GM19395 (cell line): ENCODE results near the gene FOXF1.

Experiments
- ATAC-seq: cut with Tn5 transposase; IDR thresholded peaks from one replicate; pipeline ENCODE4 v1.9.1; 2021; ENCODE audit warnings: mild to moderate bottlenecking, moderate library complexity; ENCODE audit not compliant: unreplicated experiment

Gene FOXF1

GRCh38 chr16:86492267-86492960, 17.9 kb upstream of the FOXF1 start:
- no peak for ATAC-seq

- no peak for ATAC-seq
Observed at GRCh38 chr16:86492961-86493629, 17.2 kb upstream of the FOXF1 start.

- no peak for ATAC-seq
Observed at GRCh38 chr16:86494039-86494564, 16.2 kb upstream of the FOXF1 start.

GRCh38 chr16:86494565-86495356, 15.6 kb upstream of the FOXF1 start:
- no peak for ATAC-seq

GRCh38 chr16:86495357-86495701, 15.0 kb upstream of the FOXF1 start:
- ATAC-seq, result no peak

- ATAC-seq, result no peak
Observed at GRCh38 chr16:86495756-86496261, 14.5 kb upstream of the FOXF1 start.

- ATAC-seq, result no peak
Observed at GRCh38 chr16:86496262-86496928, 13.9 kb upstream of the FOXF1 start.

GRCh38 chr16:86496929-86497461, 13.3 kb upstream of the FOXF1 start:
- no peak for ATAC-seq

- no peak for ATAC-seq
Observed at GRCh38 chr16:86497551-86498021, 12.7 kb upstream of the FOXF1 start.

GRCh38 chr16:86498155-86498670, 12.1 kb upstream of the FOXF1 start:
- no peak for ATAC-seq

GRCh38 chr16:86498671-86499439, 11.5 kb upstream of the FOXF1 start:
- no peak for ATAC-seq

- ATAC-seq, result no peak
Observed at GRCh38 chr16:86499440-86499786, 10.9 kb upstream of the FOXF1 start.

- no peak for ATAC-seq
Observed at GRCh38 chr16:86499889-86500707, 10.2 kb upstream of the FOXF1 start.

- ATAC-seq, result no peak
Observed at GRCh38 chr16:86500708-86501510, 9.4 kb upstream of the FOXF1 start.

- ATAC-seq, result no peak
Observed at GRCh38 chr16:86501989-86502855, 8.1 kb upstream of the FOXF1 start.

GRCh38 chr16:86502856-86503748, 7.2 kb upstream of the FOXF1 start:
- no peak for ATAC-seq
